GM12872 (cell line): ENCODE data around the gene PLXND1.

ENCODE experiments used
- TF ChIP-seq, protein P1 (sequence below): IDR thresholded peaks from 3 replicates; pipeline ENCODE4 v1.5.1; 2011; ENCODE audit warnings: low read depth, mild to moderate bottlenecking, low read length, moderate library complexity; ENCODE audit not compliant: insufficient read depth

Gene PLXND1

DNA sequence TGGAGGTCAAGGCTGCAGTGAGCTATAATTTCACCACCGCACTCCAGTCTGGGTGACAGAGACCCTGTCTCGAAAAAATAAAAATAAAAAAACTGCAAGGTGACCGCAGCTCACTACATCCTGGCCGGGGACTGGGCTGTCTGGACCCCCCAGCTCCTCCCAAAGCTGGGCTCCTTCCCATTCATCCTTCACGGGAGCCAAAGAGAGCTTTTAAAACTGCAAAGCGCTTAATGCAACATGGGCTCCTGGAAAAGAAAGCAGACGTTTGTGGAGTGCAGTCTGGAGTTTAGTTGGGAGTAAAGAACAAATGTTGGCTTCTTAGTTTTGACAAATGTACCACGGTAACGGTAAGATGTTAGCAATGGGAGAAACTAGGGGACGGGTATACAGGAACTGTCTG lies 12.1 kb downstream of the PLXND1 start:
- TF ChIP-seq, protein P1, sequence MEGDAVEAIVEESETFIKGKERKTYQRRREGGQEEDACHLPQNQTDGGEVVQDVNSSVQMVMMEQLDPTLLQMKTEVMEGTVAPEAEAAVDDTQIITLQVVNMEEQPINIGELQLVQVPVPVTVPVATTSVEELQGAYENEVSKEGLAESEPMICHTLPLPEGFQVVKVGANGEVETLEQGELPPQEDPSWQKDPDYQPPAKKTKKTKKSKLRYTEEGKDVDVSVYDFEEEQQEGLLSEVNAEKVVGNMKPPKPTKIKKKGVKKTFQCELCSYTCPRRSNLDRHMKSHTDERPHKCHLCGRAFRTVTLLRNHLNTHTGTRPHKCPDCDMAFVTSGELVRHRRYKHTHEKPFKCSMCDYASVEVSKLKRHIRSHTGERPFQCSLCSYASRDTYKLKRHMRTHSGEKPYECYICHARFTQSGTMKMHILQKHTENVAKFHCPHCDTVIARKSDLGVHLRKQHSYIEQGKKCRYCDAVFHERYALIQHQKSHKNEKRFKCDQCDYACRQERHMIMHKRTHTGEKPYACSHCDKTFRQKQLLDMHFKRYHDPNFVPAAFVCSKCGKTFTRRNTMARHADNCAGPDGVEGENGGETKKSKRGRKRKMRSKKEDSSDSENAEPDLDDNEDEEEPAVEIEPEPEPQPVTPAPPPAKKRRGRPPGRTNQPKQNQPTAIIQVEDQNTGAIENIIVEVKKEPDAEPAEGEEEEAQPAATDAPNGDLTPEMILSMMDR = no peak

DNA sequence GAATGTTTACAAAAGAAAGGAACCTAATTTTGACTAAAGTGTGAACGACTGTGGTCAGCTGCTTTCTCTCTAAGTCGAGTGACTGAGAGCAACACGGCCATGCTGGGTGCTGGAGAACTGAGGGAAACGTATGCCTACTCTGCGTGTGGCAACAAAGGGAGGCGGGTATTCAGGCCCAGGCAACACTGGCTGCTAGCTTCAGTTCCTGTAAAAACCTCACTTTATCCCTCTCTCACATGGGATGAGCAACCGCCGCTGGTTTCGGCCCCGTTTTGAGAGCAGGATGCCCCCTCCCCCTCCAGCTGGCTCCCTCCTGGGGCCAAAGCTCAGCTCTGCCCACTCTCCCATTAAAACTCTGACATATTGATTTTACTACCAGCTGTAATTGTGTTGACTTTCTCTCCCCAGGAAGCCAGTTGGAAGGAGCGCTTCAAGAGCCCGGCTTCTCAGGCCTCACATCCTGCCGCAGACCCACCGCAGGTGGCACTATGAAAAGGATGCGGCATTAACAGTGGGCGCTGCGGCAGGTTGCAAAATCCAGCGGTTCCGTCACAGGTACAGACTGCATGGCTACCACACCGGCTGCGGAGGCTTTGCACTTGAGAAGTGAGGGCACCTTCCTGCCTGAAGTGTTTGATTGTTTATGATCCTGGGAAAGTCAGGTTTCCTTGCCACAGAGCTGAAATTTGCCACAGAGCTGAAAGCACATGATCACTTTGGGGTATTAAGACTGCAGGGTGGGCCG lies 12.7 kb downstream of the PLXND1 start:
- TF ChIP-seq, protein P1 = no peak

DNA sequence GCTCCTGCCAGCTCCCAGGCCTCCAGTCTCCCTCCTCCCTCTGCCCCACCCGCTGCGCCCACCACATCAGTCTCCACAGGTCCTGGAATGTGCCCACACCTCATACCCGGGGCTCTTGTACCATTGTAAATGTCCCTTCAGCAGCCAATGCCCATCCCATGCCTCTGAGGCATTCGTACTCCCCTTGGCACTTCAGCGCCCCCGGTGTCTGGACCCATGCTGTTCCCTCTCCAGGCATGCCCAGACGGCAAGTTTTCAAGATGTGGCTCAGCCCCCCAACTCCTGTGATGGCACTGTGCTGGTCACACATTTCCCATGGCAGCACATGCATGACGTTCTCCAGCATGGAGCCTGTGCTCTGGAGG lies 13.3 kb downstream of the PLXND1 start:
- TF ChIP-seq, protein P1 = no peak

DNA sequence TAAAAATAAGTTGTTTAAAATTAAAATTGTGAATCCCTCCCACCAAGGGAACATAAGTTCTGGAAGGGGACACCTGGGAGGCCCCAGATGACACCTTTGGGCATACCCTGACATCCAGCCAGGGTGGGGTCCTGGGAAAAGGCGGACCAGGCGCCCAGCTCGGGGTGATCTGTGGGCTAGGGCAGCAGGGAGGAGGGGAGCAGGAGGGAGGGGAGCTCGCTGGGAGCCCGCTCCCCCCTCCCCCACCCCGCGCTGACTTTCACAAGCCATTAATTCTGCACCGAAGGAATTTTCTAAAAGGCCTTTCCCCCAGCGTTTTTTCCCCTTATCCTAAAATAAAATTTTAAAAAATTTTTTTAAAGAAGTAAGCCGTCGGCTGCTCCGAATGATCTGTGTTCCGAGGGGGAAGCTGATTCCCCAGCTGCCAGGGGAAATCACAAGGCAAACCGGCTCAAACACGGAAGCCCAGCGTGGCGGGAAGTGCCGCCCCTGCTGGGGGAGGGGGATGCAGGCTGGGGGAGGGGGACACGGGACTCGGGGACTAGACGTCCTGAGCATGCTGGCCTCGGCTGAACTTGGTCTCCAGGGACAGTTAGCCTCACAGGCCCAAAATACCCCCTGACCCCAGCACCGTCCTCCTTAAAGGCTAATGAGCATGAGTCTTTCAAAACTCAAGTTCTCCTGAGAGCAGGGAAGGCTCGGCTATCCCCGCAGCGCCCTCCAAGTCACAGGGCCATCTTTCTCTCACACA lies 13.9 kb downstream of the PLXND1 start:
- TF ChIP-seq, protein P1 = no peak

DNA sequence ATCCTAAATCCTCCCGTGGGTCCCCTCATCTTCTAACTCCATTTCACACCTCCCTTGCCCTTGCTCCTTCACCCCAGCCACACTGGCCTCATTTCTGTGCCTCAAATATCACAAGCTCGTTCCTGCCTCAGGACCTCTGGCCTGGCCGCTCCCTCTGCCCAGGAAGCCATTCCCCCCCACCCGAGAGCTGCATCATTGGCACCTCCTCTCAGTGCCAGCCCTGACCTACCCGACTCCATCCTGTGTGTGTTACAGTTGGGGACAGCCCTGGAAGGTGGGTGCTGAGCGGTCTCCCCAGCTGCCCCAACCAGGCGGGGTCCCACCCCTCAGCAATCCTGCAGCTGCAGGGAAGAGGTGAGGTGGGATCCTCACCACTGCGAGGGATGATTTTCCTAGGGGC lies 14.5 kb downstream of the PLXND1 start:
- TF ChIP-seq, protein P1 = no peak

DNA sequence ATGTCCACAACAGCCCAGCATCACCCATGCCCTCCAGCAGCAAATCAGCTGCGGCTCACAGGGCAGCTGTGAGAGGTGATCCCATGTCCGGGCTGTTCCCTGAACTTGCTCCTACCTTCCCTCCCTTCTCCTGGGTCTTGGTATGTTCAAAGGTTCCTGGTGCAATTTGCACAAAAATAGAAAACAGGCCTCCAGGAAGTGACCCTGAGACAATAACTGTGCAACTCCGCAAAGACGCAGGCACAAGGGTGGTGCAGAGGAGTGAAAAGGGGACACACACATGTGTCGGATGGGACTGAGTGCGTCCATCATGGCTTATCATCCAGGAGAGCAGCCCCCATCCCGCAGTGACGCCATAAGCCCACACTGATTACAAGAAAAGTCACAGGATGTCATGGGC lies 16.3 kb downstream of the PLXND1 start:
- TF ChIP-seq, protein P1 = no peak

DNA sequence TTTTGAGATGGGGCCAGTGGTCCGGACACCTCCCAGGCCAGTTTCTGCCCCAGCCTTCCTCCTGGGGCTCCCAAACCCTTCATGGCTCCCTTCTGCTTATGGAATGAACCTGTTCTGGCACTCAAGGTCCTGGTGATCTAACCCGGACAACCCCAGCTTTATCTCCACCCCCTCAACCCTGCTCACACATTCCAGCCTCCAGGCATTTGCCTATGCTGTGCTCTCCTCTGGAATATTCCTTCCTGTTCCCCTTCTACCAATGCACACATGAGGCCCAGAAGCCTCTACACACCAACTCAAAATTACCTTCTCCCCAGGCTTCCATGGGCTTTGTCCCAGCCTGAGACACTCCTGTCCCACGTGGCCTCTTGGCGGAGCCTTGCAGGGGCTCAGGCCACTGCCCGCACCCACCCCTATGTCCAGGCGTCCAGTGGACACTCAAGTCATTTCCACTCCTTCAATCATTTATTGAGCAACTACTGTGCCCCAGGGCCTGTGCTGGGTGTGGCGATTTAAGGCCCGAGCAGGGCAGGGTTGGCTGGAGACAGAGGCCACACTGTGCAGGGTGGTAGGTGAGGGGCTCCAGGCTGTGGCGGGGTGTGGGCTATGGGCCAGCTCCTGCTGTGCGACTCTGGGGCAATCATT lies 18.8 kb downstream of the PLXND1 start:
- TF ChIP-seq, protein P1 = no peak
